Measurements from ENCODE around the gene DENND6B.
"Not testable (repeated sequence)": the region's sequence is repeated elsewhere in the genome, so short reads cannot be mapped to it uniquely, and the experiment has no call there.

DENND6B gene, protein sequence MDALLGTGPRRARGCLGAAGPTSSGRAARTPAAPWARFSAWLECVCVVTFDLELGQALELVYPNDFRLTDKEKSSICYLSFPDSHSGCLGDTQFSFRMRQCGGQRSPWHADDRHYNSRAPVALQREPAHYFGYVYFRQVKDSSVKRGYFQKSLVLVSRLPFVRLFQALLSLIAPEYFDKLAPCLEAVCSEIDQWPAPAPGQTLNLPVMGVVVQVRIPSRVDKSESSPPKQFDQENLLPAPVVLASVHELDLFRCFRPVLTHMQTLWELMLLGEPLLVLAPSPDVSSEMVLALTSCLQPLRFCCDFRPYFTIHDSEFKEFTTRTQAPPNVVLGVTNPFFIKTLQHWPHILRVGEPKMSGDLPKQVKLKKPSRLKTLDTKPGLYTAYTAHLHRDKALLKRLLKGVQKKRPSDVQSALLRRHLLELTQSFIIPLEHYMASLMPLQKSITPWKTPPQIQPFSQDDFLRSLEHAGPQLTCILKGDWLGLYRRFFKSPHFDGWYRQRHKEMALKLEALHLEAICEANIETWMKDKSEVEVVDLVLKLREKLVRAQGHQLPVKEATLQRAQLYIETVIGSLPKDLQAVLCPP

DNA sequence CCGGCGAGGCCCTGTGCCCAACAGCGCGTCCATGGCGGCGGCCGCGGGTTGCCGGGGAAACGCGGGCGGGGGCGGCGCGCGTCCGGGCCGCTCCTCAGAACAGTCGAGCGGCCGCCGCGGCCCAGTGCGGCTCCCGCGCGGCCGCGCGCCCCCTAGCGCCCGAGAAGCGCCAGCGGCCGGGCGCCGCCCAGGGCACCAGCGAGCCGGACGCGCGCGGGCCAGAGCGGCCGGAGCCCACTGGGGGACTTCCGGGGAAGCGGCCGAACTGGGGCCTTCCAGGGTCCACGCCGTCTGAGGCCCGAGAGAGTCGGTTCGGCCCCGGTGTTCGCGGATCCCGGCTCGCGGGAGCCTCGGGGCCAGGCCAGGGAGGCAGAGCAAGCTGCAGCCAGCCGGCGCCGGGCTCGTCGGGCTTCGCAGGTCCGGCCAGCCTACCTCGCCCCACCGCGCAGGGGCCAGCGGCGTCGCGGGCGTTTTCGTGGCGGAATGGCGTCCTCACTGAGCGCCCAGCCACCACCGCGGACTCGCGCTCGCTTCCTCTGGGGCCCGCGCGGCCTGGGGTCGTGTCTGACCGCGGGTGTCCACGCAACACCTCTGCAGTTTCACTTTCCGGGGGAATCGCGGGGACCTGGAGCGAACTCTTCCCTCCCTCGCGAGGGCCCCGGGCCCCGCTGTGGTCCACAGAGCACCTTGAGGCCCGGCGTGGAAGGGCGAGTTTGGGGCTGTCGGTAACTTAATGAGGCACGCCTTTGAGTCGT, at the start of gene DENND6B:
DENND6B (minus strand) TSS at position 57 of the 755 bp plus-strand sequence; CDS start at position 33, 24 bp downstream.
- TF ChIP-seq, protein P1, sequence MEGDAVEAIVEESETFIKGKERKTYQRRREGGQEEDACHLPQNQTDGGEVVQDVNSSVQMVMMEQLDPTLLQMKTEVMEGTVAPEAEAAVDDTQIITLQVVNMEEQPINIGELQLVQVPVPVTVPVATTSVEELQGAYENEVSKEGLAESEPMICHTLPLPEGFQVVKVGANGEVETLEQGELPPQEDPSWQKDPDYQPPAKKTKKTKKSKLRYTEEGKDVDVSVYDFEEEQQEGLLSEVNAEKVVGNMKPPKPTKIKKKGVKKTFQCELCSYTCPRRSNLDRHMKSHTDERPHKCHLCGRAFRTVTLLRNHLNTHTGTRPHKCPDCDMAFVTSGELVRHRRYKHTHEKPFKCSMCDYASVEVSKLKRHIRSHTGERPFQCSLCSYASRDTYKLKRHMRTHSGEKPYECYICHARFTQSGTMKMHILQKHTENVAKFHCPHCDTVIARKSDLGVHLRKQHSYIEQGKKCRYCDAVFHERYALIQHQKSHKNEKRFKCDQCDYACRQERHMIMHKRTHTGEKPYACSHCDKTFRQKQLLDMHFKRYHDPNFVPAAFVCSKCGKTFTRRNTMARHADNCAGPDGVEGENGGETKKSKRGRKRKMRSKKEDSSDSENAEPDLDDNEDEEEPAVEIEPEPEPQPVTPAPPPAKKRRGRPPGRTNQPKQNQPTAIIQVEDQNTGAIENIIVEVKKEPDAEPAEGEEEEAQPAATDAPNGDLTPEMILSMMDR (IDR thresholded peaks at IDR 0.05; ENCODE audit: low read depth, low read length): peak; percentile 12
- TF ChIP-seq POLR2A (IDR thresholded peaks at IDR 0.05; ENCODE audit: extremely low read depth, insufficient read length) (peak; percentile 50), MYC (IDR thresholded peaks at IDR 0.05; ENCODE audit: low read depth, low read length) (no peak)
- TF ChIP-seq, protein P2, sequence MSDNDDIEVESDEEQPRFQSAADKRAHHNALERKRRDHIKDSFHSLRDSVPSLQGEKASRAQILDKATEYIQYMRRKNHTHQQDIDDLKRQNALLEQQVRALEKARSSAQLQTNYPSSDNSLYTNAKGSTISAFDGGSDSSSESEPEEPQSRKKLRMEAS (IDR thresholded peaks at IDR 0.05; ENCODE audit: low read depth, low read length): no peak
- peak; percentile 81 for DNase-seq (ENCODE audit: low read depth)
- H3K4me3 ChIP-seq (ENCODE audit: low read depth, low read length): peak within 1 kb of the TSS; percentile 46

DNA sequence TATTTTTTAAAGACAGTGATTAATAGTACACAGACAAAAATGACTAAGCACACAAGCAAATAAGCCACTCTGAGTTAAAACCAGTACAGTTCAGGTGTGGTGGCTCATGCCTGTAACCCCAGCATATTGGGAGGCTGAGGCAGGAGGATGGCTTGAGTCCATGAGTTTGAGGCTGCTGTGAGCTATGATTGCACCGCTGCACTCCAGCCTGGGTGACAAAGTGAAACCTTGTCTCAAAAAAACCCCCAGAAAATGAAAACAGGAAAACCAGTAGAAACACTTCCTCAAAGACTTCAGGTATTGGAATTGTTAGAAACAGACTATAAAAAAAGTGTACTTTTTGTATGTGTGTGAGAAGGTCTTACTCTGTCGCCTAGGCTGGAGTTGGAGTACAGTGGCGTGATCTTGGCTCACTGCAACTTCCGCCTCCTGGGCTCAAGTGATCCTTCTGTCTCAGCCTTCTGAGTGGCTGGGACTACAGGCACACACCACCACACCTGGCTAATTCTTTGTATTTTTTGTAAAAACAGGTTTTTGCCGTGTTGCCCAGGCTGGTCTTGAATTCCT, 49.4 kb upstream of the DENND6B start:
- no peak for TF ChIP-seq POLR2A (IDR thresholded peaks at IDR 0.05; ENCODE audit: extremely low read depth, insufficient read length)
- TF ChIP-seq, protein P2 (IDR thresholded peaks at IDR 0.05; ENCODE audit: low read depth, low read length): no peak
- no peak for TF ChIP-seq MYC (IDR thresholded peaks at IDR 0.05; ENCODE audit: low read depth, low read length)
- TF ChIP-seq, protein P1 (IDR thresholded peaks at IDR 0.05; ENCODE audit: low read depth, low read length): no peak
- no peak for DNase-seq (ENCODE audit: low read depth)
- H3K4me3 ChIP-seq (ENCODE audit: low read depth, low read length): no peak overlapping the region

DNA sequence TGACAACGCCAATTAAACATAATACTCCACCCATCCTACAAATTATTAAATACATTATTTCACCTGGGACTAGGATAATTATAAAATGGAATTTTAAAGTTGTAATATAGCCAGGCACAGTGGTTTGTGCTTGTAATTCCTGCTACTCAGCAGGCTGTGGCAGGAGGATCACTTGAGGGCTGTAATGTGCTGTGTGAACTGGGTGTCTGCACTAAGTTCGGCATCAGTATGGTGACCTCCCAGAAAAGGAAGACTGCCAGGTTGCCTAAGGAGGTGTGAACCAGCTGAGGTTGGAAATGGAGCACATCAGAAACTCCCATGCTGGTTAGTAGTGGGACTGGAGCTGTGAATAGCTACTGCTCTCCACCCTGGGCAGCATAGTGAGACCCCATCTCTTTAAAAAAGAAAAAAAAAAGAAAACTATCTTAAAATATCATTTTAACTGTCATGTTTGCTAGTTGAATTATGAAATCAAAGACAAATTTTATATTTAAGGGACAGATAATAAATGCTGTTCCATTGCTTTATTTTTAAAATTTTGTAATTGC, 44.4 kb upstream of the DENND6B start:
- TF ChIP-seq MYC (IDR thresholded peaks at IDR 0.05; ENCODE audit: low read depth, low read length) (no peak), POLR2A (IDR thresholded peaks at IDR 0.05; ENCODE audit: extremely low read depth, insufficient read length) (no peak)
- TF ChIP-seq, protein P1 (IDR thresholded peaks at IDR 0.05; ENCODE audit: low read depth, low read length): no peak
- TF ChIP-seq, protein P2 (IDR thresholded peaks at IDR 0.05; ENCODE audit: low read depth, low read length): no peak
- no peak overlapping the region for H3K4me3 ChIP-seq (ENCODE audit: low read depth, low read length)
- no peak for DNase-seq (ENCODE audit: low read depth)

DNA sequence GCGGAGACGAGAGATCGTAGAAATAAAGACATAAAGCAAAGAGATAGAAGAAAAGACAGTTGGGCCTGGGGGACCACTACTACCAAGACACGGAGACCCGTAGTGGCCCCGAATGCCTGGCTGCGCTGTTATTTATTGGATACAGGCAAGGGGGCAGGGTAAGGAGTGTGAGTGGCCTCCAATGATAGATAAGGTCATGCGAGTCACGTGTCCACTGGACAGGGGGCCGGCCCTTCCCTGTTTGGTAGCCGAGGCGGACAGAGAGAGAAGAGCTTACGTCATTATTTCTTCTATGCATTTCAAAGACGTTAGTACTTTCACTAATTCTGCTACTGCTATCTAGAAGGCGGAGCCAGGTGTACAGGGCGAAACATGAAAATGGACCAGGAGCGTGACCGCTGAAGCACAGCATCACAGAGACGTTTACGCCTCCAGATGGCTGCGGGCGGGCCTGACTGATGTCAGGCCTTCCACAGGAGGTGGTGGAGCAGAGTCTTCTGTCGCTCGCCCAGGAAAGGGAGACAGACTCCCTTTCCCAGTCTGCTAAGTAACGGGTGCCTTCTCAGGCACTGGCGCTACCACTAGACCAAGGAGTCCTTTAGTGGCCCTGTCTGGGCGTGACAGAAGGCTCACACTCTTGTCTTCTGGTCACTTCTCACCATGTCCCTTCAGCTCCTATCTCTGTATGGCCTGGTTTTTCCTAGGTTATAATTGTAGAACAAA, 41.1 kb upstream of the DENND6B start:
- DNase-seq (ENCODE audit: low read depth): peak; percentile 13
- H3K4me3 ChIP-seq (ENCODE audit: low read depth, low read length): no peak overlapping the region
- TF ChIP-seq, protein P2 (IDR thresholded peaks at IDR 0.05; ENCODE audit: low read depth, low read length): no peak
- TF ChIP-seq, protein P1 (IDR thresholded peaks at IDR 0.05; ENCODE audit: low read depth, low read length): no peak
- TF ChIP-seq POLR2A (IDR thresholded peaks at IDR 0.05; ENCODE audit: extremely low read depth, insufficient read length) (no peak), MYC (IDR thresholded peaks at IDR 0.05; ENCODE audit: low read depth, low read length) (no peak)

DNA sequence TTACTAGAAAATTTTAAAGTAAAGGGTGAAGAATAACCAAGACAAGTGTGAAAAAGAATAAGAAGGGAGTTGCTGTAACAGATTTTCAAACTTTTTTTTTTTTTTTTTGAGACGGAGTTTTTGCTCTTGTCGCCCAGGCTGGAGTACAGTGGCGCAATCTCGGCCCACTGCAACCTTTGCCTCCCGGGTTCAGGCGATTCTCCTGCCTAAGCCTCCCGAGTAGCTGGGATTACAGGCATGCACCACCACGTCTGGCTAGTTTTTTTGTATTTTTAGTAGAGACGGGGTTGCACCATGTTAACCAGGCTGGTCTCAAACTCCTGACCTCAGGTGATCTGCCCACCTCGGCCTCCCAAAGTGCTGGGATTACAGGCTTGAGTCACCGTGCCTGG, 37.0 kb upstream of the DENND6B start:
- H3K4me3 ChIP-seq (ENCODE audit: low read depth, low read length); DNase-seq (ENCODE audit: low read depth): not testable (repeated sequence)
